Inferior parietal cortex (tissue), 1 donor: ENCODE results near the gene ERFL.

Experiments
- DNase-seq: peaks from one replicate; pipeline ENCODE4 v3.0.0-alpha.2; 2016; ENCODE audit errors: extremely low spot score

ERFL gene

DNA sequence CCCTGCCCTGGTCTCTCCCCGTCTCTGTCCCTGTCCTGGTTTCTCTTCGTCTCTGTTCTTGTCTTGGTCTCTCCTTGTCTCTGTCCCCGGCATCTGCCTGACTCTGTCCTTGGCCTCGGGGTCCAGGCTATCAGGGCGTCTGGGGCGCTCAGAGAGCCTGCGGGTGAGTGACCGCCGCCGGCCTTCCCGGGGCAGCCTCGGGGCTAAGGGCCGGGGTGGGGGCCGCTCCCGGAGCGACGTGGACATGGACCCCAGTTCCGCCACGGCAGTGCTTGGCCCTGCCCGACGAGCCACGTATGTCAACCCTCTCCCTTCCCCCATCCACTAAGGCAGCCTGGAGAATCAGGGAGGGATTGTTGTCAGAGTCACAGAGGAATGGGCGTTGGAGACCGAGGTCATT is 30.4 kb downstream of the ERFL start:
- DNase-seq, result no peak

DNA sequence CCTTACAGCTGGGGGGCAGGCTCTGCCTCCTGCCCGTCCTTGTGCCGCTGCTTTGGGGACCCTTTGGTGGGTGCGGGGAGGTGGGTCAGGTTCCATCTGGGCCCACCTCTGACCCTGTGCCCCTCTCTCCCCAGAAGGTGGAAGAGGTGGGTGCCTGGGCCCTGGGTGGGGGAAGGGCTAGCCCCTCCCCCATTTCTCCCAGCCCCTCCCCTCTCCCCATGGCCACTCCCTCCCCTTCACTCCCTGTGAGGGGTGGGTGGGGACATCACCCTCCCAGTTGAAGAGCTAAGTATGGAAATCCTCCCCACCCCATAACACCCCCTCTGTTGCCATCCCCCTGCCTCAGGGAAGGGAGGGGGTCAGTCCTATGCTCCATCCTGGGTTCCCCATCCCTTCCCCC is 31.1 kb downstream of the ERFL start:
- no peak for DNase-seq

DNA sequence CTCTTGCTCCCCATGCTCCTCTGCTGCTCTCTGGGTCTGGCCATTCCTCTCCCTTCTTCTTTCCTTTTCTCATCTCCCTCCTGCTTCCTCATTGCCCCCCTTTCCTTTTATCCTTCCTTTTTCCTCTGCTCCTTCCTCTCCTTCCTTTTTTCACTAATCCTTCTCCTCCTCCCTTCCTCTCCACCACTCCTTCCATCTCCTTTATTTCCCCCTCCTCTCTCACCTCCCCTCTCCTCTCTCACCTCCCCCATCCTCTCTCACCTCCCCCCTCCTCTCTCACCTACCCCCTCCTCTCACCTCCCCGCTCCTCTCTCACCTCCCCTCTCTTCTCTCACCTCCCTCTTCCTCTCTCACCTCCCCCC is 31.7 kb downstream of the ERFL start:
- DNase-seq, result no peak

DNA sequence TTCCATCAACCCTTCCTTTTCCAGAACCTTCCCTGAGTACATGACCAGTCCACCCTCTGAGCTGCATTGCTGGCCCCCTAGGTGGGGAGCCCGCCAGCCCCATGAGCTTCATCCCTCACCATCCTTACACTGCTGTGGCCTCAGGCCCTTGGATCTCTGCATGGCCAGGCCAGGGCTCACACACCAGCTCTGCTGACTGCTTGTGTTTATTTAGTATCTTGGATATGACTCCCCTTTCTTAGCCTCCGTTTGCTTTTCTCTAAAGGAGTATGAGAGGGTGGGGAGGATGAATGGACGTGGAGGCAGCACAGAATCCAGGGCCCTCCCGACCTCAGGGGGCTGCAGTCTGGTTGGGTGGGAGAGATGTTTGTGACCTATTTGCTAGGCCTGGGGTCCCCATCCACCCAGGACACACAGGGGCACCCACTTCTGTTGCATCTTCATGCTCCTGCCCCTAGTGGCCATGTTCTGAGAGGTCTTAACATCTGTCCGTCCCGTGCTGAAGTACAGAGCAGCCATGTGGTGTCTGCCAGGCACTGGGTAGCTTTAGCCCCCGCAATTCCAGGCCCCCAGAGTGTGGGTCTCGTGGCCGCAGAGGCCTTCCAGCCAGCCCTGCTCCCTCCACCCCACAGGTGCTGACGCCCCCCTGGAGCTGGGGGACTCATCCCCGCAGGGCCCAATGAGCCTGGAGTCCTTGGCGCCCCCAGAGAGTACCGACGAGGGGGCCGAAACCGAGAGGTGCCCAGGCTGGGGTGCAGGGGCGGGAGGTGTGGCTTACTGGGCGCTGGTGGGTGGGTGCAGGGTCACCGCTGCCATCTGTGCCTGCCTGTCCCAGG is 32.3 kb downstream of the ERFL start:
- DNase-seq, result no peak

GRCh38 chr19:41894350-41894749 is 33.9 kb downstream of the ERFL start:
- DNase-seq, result no peak

DNA sequence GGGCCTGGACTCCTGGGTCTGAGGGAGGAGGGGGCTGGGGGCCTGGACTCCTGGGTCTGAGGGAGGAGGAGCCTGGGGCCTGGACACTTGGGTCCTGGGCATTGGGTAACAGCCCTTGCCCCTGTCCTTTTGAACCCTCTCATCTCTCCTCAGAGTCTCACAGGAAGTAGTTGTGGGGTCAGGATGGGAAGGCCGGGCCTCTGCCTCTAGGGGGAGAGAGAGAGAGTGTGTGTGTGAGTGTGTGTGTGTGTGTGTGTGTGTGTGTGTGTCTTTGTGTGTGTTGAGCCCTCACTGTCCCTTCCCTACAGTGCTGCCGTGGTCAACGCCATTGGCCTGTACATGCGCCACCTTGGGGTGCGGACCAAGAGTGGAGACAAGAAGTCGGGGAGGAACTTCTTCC is 34.4 kb downstream of the ERFL start:
- DNase-seq, result no peak

DNA sequence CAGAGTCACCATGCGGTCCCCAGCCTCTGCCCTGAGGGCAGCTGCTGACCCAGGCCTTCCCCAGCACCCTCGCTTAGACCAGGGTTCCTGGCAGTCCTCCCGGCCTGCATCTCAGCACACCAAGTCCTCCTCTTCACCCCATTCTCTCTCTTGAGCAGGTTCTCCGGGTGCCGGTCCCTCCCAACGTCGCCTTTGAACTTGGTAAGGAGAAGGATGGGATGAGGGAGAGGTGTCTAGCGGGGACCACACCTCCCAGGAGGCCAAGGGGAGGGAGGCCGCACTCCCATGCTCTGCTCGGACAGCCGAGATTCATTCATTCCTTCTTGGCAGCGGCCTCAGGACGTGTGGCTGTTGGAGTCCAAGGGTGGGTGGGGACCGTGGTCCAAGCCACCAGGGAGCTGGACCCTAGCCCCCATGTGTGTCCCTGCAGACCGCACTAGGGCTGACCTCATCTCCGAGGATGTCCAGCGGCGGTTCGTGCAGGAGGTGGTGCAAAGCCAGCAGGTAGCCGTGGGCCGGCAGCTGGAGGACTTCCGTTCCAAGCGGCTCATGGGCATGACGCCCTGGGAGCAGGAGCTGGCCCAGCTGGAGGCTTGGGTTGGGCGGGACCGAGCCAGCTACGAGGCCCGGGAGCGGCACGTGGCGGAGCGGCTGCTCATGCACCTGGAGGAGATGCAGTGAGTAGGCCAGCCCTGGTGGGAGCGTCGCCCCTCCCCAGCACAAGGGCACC is 35.9 kb downstream of the ERFL start:
- no peak for DNase-seq

DNA sequence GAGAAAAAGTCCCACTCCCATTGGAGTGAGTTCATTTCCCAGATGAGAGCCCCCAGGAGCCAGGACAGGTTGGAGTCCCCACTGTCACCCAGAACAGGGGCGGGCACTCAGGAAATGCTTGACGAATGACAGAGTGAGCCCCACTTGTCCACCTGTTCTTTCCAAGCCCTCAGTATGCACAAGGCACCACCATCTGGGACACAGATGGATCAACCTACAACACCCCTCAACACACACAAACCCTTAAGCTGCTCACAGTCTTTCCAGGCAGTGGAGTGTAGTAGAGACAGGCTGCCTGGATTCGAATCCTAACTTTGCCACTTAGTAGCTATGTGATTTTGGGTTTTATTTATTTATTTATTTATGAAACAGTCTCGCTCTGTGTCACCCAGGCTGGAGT is 37.3 kb downstream of the ERFL start:
- DNase-seq, result no peak

DNA sequence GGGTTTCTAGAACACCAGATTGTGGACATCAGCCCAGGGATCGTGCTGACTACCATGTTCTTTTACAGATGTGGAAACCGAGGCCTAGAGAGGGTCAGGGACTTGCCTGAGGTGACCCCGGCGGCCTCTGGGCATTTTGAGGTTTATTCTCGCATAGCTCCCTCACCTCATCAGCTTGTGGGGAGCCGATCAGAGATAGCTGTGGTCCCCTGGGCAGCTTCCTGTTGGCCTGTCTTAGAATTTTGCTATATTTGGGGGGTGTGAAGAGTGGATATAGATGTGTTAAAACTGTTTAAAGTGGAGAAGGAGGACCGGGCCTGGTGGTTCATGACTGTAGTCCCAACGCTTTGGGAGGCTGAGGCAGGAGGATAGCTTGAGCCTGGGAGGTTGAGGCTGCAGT is 38.4 kb downstream of the ERFL start:
- no peak for DNase-seq

- DNase-seq, result no peak
Observed at GRCh38 chr19:41888926-41889325, 39.3 kb downstream of the ERFL start.

DNA sequence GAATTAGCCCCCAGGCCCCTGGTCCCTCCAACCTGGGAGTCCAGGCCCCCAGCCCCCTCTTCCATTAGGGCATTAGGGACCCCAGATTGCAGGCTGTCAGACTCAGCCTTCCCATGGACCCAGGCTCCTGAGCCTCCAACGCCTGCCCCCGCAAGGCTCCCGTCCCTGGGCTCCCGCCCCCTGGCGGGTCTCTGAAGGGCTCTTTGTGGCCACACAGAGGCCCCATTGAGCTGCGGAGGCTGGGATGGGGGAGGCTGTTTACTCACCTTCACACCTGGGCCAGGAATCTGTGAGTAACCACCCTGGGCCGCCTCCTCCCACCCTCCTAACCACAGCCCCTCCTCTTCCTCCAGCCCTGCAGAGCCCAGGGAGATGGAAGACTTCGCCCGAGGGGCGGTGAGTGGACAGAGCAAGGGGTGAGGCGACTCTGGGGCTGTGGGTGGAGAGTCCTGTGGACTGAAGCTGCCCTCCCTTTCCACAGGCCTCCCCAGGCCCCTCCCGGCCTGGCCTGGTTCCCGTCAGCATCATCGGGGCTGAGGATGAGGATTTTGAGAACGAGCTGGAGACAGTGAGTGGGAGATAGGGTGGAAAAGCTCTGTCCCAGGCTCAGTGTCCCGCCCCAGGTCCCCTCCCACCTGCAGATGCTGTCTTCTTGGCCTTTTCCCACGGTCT is 40.4 kb downstream of the ERFL start:
- DNase-seq, result peak; percentile 30

DNA sequence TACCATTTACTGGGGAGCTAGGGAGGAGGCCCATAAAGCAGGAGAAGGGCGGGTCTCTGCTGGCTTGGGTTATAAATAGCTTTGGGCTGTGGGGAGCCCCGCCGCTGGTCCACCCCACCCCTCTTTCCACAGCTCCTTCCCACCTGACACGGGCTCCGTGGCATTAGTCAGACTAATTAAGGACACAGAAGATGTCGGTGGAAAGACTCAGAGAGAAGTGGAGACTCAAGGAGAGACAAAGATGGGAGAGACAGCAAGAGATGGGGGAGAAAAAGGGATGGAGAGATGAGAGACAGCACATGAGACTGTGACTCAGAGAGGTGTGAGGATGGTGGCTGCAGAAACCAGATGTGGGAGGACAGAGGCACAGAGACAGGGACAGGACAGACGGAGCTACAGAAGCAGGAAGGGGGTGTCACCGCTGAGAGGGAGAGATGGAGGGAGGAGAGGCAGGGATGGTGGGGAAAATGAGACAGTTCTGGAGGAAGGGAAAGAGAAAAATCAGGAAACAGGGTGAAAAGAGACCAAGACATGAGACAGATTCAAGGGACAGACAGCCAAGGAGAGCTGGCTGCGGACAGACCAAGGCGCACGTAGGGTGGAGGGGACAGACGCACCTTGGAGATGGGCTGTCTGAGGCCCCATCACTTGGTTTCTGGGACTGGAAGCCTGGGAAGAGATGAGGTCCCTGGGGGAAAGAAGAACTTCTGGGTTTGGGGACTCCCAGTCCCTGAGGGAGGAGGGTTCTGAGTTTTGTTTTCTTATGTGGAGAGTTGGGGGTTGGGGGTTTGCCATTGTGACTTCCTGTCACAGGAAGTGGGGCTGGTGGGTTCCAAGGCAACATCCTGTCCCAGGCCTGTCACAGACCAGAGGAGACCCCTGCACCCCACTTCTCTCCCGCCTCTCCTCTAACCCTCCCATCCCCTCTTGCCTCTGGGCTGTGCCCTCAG is 41.2 kb downstream of the ERFL start:
- no peak for DNase-seq

- peak; percentile 93 for DNase-seq
Observed at GRCh38 chr19:41883821-41884733, 44.2 kb downstream of the ERFL start.

DNA sequence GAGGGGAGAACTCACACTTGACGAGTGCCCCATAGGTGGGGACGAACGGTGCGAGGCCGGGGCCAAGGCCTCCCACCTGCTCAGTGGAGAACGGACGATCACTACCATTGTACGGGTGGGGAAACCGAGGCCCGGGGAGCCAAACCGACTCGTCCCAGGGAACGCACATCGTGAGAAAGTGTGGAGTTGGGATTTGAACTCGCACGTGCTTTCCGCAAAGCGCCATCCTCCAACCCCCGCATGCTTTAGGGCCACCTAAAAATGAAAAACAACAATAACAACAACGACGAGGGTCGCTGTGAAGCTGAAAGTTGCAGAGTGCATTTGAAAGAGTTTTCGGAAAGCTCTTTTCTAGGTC is 44.8 kb downstream of the ERFL start:
- DNase-seq, result no peak

- no peak for DNase-seq
Observed at GRCh38 chr19:41882568-41883462, 45.4 kb downstream of the ERFL start, which contains the start of gene ARHGEF1. TSS of gene ARHGEF1 (plus strand) at chr19:41883184. CDS start at chr19:41888083, 4,899 bp downstream.

DNA sequence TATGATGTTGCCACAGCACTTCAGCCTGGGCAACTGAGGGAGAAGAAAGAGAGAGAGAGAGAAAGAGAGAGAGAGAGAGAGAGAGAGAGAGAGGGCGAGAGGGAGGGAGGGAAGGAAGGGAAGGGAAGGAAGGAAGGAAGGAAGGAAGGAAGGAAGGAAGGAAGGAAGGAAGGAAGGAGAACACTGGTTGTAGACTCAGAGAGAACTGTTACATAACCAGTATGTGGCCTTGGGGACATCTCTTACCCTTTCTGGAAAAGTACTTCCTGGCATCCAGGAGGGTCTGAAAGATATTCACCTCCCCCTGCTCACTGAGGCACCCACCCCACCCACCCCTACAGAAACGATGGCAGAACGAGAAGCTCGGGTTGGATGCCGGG is 47.9 kb downstream of the ERFL start:
- DNase-seq, result no peak

- DNase-seq, result no peak
Observed at GRCh38 chr19:41879670-41880328, 48.5 kb downstream of the ERFL start.

DNA sequence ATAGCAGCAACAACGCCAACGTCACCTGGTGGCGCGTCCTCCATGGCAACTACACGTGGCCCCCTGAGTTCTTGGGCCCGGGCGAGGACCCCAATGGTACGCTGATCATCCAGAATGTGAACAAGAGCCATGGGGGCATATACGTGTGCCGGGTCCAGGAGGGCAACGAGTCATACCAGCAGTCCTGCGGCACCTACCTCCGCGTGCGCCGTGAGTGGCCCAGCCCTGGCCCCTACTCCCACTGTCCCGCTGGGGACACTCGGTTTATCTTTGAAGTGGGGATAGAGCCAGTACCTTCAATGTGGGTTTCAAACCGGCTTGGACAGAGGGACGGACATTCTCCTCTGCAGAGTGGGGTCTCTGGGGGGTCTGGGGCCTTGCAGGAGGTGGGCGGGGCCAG is 49.2 kb downstream of the ERFL start:
- no peak for DNase-seq
